Activated CD8-positive, alpha-beta memory T cell treated with anti-CD3 and anti-CD28 coated beads, Interleukin-2, amount 50 U/mL, for 1 hour (primary cell): ENCODE results near the gene RBFOX2.

Experiments used
- DNase-seq: peaks from one replicate; pipeline ENCODE4 v3.0.0-alpha.2; 2020; ENCODE audit errors: extremely low read depth

RBFOX2 gene

GRCh38 chr22:35938226-35938625 is 90.4 kb downstream of the RBFOX2 start:
- DNase-seq, result no peak

- no peak for DNase-seq
Observed at GRCh38 chr22:35930933-35931332, 97.7 kb downstream of the RBFOX2 start.

- DNase-seq, result no peak
Observed at GRCh38 chr22:35928285-35928798, 100.3 kb downstream of the RBFOX2 start.

DNA sequence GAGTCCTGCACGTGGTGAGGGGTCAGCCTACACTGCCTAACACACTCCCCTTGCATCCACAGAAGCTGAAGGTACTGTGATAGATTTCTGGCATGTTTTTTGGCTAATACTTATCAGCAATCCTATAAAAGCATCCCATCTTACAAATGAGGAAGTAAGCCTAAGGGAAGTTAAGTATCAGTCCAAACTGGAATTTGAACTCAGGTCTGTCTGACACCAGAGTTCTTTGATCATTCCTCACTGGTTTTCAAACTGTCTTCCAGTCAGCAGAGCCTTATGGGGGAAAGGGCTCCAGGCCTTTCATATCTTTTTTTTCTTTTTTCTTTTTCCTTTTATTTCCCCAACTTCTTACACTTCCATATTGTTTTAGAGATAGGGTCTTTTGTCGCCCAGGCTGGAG is 105.6 kb downstream of the RBFOX2 start:
- no peak for DNase-seq

- DNase-seq, result no peak
Observed at GRCh38 chr22:35921777-35922176, 106.8 kb downstream of the RBFOX2 start.

DNA sequence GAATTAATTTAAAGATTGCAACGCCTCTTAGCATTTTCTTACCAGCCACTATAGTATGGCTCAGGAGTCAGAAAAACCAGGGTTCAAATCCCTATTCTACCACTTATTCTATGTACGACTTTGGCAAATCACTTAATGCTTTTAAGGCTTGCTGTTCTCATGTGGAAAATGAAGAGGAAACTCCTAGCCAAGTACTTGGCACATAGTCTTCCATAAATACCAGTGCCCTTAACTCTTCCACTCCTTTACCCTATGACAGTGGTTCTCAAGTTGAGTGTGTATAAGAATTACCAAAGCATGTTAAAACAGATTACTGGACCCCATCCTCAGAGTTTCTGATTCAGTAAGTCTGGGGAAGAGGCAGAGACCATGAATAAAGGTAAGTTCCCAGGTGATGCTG is 107.6 kb downstream of the RBFOX2 start:
- no peak for DNase-seq

DNA sequence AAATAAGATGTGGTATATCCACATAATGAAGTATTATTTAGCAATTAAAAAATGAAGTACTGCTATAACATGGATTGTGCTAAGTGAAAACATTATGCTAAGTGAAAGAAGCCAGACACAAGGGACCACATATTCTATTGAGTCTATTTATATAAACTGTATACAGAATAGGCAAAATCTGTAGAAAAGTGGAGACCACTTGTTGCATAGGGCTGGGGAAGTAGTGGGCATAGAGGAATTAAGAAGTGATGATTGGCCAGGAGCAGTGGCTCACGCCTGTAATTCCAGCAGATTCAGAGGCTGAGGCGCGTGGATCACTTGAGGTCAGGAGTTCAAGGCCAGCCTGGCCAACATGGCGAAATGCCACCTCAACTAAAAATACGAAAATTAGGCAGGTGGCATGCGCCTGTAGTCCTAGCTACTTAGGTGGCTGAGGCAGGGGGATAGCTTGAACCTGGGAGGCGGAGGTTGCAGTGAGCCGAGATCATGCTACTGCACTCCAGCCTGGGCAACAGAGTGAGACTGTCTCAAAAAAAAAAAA is 109.6 kb downstream of the RBFOX2 start:
- DNase-seq, result no peak

GRCh38 chr22:35918456-35918855 is 110.2 kb downstream of the RBFOX2 start:
- no peak for DNase-seq

DNA sequence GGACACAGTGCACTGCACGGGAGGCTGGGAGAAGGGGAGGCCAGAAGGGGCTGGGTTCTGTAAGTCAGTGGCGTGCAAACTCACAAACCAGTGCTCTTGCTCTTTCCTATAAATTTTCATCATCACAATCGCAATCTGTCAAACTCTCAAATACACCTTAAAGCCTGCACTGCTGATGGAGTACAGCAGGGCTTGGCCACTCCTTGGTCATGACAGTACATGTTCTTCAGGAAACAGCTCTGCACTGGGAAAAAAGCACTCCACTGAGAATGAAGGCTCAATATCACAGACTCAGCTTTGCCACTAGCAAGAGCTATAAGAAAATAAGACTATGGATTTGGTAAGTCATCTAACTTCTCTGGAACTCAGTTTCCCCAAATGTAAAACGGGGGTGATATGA is 111.0 kb downstream of the RBFOX2 start:
- no peak for DNase-seq

DNA sequence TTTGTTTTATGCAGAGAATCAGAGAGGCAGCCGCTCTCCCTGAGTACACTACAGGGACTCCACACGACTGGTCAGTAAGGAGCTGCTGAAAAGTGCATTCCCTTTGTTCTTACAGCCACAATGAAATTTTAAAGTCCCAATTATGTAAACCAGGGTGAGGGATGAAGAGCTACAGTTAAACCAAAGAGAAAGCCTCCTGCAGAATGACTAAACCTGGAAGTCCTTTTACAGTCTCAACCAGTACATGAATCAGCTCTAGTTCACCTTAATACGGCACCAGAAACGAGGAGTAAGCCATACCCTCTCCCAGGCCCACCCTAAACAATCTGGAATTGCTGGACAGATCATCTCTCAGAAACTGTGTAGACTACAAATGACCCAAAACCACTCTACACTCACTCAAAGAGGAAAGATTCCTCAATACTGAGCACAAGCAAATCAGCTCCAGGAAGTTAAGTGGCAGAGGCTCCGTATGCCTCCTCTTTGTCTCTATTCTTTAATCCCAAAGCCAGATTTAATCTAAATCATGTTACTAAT is 113.1 kb downstream of the RBFOX2 start:
- no peak for DNase-seq

GRCh38 chr22:35914665-35915476 is 113.8 kb downstream of the RBFOX2 start:
- DNase-seq, result no peak

DNA sequence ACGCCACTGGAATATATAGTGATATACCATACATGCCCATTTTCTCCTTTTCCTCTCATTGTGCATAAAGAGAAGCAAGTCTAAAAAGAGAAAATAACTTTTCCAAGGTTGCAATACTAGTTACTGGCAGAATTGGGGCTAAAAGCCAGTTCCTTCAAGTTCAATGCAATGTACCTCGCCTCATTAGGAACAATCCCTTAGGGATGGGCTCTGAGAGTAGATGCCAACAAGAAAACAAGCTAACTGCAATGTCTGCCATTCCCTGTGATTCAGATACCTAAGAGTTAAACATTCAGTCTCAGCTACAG is 114.3 kb downstream of the RBFOX2 start:
- DNase-seq, result no peak

DNA sequence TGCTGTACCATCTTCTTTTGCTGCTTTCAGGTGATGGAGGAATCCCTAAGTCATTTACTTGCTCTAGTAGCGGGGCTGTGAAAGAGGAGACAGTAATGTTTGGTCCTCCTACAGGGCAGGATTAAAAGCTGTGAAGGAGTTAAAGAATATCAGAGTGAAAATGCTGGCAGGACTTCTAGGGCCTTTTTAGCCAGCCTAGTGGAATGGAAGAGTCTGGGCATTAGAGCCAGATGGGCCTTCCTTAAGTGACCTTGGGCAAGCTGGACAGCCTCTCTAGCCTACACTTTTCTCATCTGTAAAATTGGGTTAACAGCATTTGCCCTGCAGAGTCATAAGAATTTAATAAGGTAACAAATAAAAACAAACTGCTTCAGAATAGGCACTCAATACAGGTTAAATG is 114.7 kb downstream of the RBFOX2 start:
- no peak for DNase-seq

GRCh38 chr22:35912658-35913057 is 116.0 kb downstream of the RBFOX2 start:
- no peak for DNase-seq

DNA sequence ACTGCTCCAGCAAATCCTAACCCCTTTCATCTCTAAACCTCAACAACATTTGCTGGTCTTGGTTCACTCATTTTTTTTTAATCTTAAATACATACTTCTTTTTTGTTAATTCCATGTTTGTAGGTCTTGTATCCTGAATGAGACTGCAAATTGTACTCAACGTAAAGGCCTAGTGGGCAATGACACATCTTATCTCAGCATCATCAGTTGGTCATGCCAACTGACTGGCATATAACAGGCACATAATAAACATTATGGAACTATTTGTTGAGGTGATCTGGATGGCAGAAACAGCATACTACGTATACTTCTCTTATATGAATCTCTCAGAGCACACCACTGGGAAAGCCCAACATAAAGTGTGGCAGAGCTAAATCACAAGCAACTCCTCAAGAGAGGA is 116.7 kb downstream of the RBFOX2 start:
- DNase-seq, result no peak

DNA sequence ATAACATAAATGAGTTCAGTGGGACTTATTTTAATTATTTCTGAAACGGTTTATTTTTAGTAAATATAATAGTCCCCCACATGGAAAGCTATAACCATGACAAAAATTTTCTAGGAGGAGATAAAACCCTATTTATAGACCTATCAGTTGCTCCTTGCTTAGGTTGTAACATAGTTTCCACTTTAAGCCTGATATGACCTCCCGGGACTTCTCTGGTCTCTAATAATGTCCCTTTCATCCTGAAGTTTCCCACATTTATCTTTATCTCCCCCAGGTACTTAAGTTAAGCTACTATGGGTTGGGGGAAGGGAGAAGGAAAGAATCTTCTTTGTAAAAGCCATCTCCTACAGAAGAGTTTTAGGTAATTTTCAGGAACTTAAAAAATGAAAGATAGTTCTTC is 117.7 kb downstream of the RBFOX2 start:
- no peak for DNase-seq

- no peak for DNase-seq
Observed at GRCh38 chr22:35910003-35910769, 118.4 kb downstream of the RBFOX2 start.

GRCh38 chr22:35905894-35906293 is 122.7 kb downstream of the RBFOX2 start:
- no peak for DNase-seq

- no peak for DNase-seq
Observed at GRCh38 chr22:35904752-35905151, 123.9 kb downstream of the RBFOX2 start.

DNA sequence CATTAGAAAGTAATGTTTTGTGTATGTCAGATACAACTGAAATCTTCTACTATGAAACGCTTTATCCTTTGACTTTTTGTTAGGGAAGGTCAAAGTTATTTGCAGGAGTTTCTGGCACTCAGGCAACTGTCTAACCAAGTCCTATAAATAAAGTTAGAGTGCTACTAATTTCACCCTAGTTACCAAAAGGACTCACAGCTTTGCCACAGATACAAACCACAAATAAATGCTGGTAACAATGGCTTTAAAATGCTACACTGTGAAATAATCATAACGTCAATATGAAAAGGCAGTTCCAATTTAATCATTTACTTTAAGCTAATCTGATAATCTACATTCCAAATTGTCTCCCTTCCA is 124.3 kb downstream of the RBFOX2 start:
- no peak for DNase-seq

DNA sequence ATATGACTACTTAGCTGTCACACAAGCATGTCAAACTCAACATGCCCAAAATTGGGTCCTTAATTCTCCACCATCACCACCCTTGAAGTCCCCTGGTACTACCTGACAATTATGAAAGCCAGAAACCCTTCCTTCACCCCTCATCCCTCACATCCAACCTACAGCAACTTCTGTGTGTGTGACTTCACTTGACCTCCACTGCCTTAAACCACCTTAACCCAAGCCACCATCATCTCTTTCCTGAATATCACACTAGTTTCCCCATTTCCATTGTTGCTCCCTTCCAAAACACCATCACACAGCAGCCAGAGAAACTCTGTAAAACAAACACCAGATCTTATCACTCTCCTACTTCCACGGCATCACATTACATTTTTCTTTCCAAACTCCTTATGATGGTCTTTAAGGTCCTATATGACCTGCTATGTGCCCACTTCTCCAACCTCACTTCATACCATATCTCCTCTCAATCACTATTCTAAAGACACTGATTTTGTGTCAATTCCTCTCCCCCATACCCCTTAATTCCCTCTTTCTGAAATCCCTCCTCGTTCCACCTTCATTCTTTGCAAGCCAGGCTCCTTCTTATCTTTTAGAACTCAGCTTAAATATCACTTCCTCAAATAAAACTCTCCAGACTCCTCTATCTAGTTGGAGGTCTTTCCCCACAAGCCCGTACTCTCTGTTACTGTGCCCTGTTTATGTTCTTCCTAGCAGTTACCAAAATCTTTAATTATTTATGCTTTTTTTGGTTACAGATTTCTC is 124.9 kb downstream of the RBFOX2 start:
- no peak for DNase-seq
